HG03469 (cell line): Measurements from ENCODE around the gene MED29.

ENCODE experiments used
- ATAC-seq: cut with Tn5 transposase; IDR thresholded peaks from one replicate; pipeline ENCODE4 v1.9.1; 2021; ENCODE audit warnings: mild to moderate bottlenecking, moderate library complexity, moderate number of reproducible peaks; ENCODE audit not compliant: unreplicated experiment

MED29 gene

DNA sequence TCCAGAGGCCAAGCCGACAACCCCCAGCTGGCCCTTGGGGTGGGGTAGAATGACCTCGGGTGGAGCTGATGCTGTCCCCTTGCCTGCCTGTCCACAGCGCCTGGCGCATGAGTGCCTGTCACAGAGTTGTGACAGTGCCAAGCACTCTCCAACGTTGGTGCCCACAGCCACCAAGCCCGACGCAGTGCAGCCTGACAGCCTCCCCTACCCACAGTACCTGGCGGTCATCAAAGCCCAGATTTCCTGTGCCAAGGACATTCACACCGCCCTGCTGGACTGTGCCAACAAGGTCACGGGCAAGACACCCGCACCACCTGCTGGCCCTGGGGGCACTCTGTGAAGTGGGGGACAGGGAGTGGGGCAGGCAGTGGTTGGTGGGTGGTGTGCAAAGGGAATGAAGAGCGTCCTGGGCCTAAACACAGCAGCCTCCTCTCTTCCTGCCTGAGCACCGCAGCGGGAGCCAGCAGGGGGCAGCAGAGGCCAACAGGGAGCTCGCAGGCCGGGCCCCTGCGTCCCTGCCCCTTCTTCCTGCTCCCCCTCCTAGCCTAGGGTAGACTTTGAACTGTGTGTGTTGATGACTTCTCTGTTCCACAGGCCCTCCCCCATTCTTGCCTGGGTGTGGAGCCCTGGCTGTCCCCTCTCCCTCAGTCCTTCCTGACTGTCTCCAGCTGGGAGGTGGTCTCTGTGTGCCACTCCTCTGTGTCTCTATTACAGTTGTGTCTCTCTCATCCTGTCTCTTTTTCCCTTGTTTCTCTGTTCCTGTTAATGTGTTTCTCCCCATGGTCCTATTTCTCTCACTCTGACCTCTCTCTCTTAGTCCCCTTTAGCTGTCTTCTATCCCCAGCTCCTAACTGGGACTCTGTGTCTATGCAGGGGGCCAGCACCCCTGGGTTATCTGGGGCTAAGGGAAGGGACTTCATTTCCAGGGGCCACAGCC, 6.5 kb downstream of the MED29 start:
- ATAC-seq: no peak

- no peak for ATAC-seq
These were observed 7.2 kb downstream of the MED29 start for GRCh38 chr19:39398297-39398864.

- ATAC-seq: no peak
These were observed 8.5 kb downstream of the MED29 start for GRCh38 chr19:39399668-39400050.

DNA sequence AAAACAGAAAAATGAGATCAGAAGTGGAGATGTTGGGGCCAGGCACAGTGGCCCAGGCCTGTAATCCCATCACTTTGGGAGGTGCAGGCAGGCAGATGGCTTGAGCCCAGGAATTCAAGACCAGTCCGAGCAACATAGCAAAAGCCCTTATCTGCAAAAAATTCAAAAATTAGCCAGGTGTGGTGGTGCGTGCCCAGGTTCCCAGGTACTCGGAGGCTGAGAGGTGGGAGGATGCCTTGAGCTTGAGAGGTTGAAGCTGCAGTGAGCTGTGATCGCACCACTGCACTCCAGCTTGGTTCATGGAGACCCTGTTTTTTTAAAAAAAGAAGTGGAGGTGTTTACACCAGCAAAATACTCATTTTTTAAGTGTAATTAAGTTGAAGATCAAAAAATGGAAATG, 8.9 kb downstream of the MED29 start:
- no peak for ATAC-seq

- ATAC-seq: no peak
These were observed 9.9 kb downstream of the MED29 start for GRCh38 chr19:39401070-39401548.

DNA sequence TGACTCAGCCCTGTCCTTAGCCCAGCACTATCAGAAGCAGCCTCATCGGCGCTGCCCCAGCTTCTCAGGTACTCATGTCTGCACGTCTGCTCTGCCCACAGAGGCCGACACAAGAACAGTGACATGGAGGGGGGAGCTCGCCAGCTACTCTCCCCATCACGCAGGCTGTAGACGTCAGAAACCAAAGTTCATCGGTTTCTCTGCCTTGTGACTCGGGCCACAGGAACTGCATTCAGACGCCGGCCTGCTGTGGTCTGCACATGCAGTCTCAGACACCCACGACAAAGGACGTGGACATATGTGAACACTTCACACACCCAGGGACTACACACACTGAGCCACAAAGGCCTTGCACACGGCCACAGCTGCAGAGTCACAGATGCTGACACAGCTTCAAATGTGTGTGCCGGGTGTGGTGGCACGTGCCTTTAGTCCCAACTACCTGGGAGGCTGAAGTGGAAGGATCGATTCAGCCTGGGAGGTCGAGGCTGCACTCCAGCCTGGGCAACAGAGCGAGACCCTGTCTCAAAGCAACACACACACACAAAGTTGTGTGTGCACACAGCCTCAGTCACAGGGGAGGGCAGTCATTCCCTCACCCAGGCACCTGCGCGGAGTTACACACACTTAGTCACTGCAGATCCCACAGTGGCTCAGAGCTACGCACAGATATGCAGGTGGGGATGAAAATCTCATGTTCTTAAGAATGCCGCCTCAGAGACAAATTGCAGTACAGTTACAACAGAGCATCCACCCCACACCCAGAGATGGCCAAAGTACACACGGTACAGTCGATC, 10.6 kb downstream of the MED29 start:
- ATAC-seq: no peak

DNA sequence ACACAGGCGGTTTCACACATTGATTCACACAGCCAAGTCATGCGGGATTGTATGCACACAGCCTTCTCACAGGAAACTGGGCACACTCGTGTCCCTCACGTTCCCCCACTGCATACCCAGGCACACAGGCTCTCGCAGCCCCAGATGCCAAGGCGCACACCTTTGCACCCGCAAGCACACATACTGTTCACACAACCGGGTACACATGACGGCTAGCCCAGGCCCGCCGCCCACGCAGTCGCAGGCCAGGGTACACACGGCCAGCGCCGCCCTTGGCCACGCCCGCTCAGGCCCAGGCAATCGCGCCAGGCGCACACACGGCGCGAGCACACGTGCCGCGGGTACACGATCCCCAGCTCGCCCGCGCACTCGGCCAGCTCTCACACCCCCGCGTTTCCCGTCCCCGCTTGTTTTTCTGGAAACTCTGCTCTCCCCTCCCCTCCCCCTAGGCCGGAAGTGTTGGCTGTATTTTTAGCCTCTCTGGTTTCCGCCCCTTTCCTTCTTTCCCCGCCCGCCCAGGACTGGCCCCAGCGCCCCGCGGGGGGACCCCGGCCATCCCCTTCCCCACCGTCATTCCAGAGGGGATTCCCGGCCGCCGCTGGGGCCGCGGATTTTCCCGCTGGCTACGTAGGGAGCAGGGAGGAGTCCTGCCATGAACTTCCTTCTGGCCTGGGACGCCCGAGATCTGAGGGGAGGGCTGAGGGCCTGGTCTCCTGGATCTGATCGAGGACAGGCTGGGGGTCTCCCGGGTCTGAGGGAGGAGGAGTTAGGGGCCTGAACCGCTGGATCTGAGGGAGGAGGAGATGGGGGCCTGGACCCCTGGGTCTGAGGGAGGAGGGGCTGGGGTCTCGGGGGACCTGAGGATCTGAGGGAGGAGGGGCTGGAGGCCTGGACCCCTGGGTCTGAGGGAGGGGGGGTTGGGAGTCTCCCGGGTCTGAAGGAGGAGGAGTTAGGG, 11.4 kb downstream of the MED29 start:
- ATAC-seq: no peak

DNA sequence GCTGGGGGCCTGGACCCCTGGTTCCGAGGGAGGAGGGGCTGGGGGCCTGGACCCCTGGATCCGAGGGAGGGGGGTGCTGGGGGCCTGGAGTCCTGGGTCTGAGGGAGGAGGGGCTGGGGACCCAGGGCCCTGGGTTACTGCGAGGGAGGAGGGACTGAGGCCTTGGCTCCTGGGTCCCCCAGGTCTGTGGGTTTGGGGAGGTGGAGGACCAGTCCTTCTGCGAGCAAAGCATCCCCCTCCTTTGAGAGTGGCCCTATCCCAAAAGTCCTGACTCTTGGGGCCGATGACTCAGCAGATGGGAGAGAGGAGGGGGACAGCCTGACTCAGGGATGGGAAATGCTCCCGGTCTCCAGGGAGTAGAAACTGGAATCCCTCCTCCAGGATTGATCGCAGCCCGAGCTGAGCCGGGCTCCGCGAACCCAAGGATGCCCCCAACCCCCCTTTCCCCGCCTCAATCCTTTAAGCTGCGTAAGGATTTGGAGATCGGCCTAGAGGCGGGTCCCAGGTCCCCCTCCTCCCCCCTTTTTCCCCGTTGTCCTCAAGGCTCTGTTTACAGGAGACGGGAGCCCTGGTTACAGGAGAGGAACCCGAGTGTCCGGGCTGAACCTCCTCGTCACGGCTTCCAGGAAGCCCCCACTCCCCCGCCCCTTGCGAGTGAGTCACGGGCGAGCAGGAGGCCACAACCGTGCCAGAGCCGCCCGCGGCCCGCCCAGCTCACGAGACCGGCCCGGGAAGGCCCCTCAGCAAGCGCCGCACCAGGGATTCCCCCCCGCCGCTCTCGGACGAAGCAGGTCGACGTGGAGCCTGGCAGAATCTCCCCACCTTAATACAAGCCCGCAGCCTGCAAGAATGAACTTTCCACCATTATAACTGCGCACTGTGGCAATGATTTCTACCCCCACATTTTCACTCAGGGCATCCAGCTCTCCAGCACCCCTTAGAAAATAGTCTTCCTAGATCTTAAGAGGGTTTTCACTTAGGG, 12.4 kb downstream of the MED29 start:
- no peak for ATAC-seq

GRCh38 chr19:39405261-39405957, 14.2 kb downstream of the MED29 start:
- no peak for ATAC-seq

GRCh38 chr19:39405958-39406655, 14.9 kb downstream of the MED29 start:
- no peak for ATAC-seq

GRCh38 chr19:39406656-39407409, 15.7 kb downstream of the MED29 start, which contains the start of gene ZFP36:
TSS of gene ZFP36 (plus strand) at chr19:39406847. CDS start at chr19:39406905, 58 bp downstream.
- ATAC-seq: no peak

DNA sequence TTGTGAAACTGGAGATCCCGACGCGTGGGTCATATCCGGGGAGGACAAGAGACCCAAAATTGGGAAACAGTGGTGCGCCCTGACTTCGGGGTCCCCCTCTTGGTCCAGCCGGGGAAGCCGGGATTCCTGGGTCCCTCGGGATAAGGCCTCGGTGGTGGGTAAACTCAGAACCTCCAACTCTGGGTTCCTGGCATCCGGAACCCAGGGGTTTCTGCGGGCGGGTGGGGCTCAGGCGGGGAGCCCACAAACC, 16.2 kb downstream of the MED29 start:
- no peak for ATAC-seq

DNA sequence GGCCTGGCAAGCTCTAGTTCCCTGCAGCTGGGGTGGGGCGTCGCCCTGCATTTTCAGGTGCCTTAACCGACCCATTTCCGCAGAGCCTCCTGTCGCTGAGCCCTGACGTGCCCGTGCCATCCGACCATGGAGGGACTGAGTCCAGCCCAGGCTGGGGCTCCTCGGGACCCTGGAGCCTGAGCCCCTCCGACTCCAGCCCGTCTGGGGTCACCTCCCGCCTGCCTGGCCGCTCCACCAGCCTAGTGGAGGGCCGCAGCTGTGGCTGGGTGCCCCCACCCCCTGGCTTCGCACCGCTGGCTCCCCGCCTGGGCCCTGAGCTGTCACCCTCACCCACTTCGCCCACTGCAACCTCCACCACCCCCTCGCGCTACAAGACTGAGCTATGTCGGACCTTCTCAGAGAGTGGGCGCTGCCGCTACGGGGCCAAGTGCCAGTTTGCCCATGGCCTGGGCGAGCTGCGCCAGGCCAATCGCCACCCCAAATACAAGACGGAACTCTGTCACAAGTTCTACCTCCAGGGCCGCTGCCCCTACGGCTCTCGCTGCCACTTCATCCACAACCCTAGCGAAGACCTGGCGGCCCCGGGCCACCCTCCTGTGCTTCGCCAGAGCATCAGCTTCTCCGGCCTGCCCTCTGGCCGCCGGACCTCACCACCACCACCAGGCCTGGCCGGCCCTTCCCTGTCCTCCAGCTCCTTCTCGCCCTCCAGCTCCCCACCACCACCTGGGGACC, 16.6 kb downstream of the MED29 start:
- no peak for ATAC-seq

- no peak for ATAC-seq
These were observed 17.4 kb downstream of the MED29 start for GRCh38 chr19:39408392-39409207.

- ATAC-seq: no peak
These were observed 18.2 kb downstream of the MED29 start for GRCh38 chr19:39409208-39410016.
